Measurements from ENCODE around the gene ACHE. TPM values are rescaled to one million over a fixed set of nuclear protein-coding genes. Genes with fewer than 3 reads are reported as not detected.

The ACHE gene
- total RNA-seq, 4 donors from 2014 or later = 0.66 to 0.68 TPM; not detected in 2

Small RNAs within 50 kb of the gene (small RNA-seq; reads per million reads assigned to genes)
- gene RN7SL549P (not detected), gene RPS29P15 (not detected)

Other genes with a start within 250 kb of the ACHE start
- not detected for gene ACTL6B, start 239.4 kb downstream of the ACHE start, total RNA-seq
- gene GNB2, start 222.1 kb downstream of the ACHE start, total RNA-seq = 100 to 1,000 TPM; 148 to 232 (median 186) TPM
- gene GIGYF1, start 201.6 kb downstream of the ACHE start, total RNA-seq = 10 to 100 TPM in 3 of 4 donors, 1 to 10 TPM in 1; 9.0 to 44.3 (median 20.0) TPM
- 10 to 100 TPM; 14.1 to 32.8 (median 19.4) TPM for gene POP7, start 189.8 kb downstream of the ACHE start, total RNA-seq
- not detected for gene EPO, start 175.4 kb downstream of the ACHE start, total RNA-seq
- not detected for gene ZAN, start 162.3 kb downstream of the ACHE start, total RNA-seq
- gene EPHB4, start 68.4 kb downstream of the ACHE start, total RNA-seq = 10 to 100 TPM in 3 of 4 donors, 1 to 10 TPM in 1; 9.5 to 53.7 (median 14.7) TPM
- gene SLC12A9, start 43.2 kb downstream of the ACHE start, total RNA-seq = 10 to 100 TPM in 3 of 4 donors, 1 to 10 TPM in 1; 8.2 to 13.9 (median 11.8) TPM
- 10 to 100 TPM; 24.9 to 53.5 (median 43.1) TPM for gene TRIP6, start 28.5 kb downstream of the ACHE start, total RNA-seq
- 10 to 100 TPM; 27.9 to 84.4 (median 39.7) TPM for gene SRRT, start 20.8 kb downstream of the ACHE start, total RNA-seq
- gene UFSP1, start 6.2 kb downstream of the ACHE start, total RNA-seq = 1 to 10 TPM in 3 of 4 donors, not detected in 1; 1.0 to 6.0 (median 4.6) TPM
- gene MUC3A, start 53.6 kb upstream of the ACHE start, total RNA-seq = under 1 TPM; under 0.01 to 0.94 (median 0.24) TPM
- gene MUC12, start 73.7 kb upstream of the ACHE start, total RNA-seq = under 1 TPM; under 0.01 to 0.34 (median 0.08) TPM
- gene MUC17, start 124.2 kb upstream of the ACHE start, total RNA-seq = under 1 TPM in 1 of 4 donors, not detected in 3; under 0.01 TPM
- 10 to 100 TPM; 11.9 to 47.1 (median 15.3) TPM for gene TRIM56, start 189.6 kb upstream of the ACHE start, total RNA-seq
- gene SERPINE1, start 231.2 kb upstream of the ACHE start, total RNA-seq = 10 to 100 TPM in 2 of 4 donors, 1 to 10 TPM in 2; 6.0 to 25.5 (median 11.4) TPM